K562 (cell line): ENCODE data around the gene NEU1. TPM values are rescaled to one million over a fixed set of nuclear protein-coding genes. Genes with fewer than 3 reads are reported as not detected.

ENCODE experiments used
- ATF1 ChIP-seq, 2 experiments: fragments of 450-650 bp in 1 of 2; IDR thresholded peaks; 2 replicates each; pipeline ENCODE4 v1.6.1; 2016; ENCODE audit warnings: missing compliant biosample characterization in 1 of 2, missing genetic modification characterization in 1 of 2
- CCNT2 ChIP-seq: IDR thresholded peaks from 2 replicates; pipeline ENCODE4 v1.6.1; 2011; ENCODE audit warnings: borderline replicate concordance, low read depth, mild to moderate bottlenecking, moderate library complexity, mixed read lengths, low read length; ENCODE audit not compliant: insufficient read length; ENCODE audit errors: extremely low read depth
- HDAC1 ChIP-seq, 2 experiments: fragments of 450-650 bp; IDR thresholded peaks; 2 replicates each; pipeline ENCODE4 v1.6.1; 2016 to 2017; ENCODE audit warnings: inconsistent platforms in 1 of 2, mild to moderate bottlenecking in 1 of 2, moderate library complexity in 1 of 2
- HDAC8 ChIP-seq: fragments of 450-650 bp; IDR thresholded peaks from 2 replicates; pipeline ENCODE4 v1.6.1; 2016; ENCODE audit warnings: mild to moderate bottlenecking, missing genetic modification characterization, moderate library complexity, missing compliant biosample characterization
- KLF1 ChIP-seq: fragments of 450-650 bp; IDR thresholded peaks from 2 replicates; pipeline ENCODE4 v1.6.1; 2016; ENCODE audit warnings: missing genetic modification characterization, missing compliant biosample characterization
- L3MBTL2 ChIP-seq: fragments of 450-650 bp; IDR thresholded peaks from 2 replicates; pipeline ENCODE4 v1.6.1; 2016; ENCODE audit warnings: mild to moderate bottlenecking, moderate library complexity
- MAX ChIP-seq: sonication (generic); formaldehyde crosslinking; IDR thresholded peaks from 2 replicates; pipeline ENCODE4 v1.9.0; 2022; ENCODE audit warnings: mild to moderate bottlenecking, missing genetic modification reagents
- NFIX ChIP-seq: fragments of 250-450 bp; sonication (Bioruptor Pico); IDR thresholded peaks from 2 replicates; pipeline ENCODE4 v1.4.0; 2020; ENCODE audit warnings: low read depth, mild to moderate bottlenecking, moderate library complexity
- PKNOX1 ChIP-seq: fragments of 450-650 bp; IDR thresholded peaks from 2 replicates; pipeline ENCODE4 v1.6.1; 2016
- SIX5 ChIP-seq, 2 experiments: IDR thresholded peaks; 2 replicates each; pipeline ENCODE4 v1.6.1; 2011; ENCODE audit warnings: low read length in 2 of 2, borderline replicate concordance in 1 of 2, low read depth in 1 of 2, mild to moderate bottlenecking in 1 of 2, moderate library complexity in 1 of 2; ENCODE audit not compliant: insufficient read depth in 1 of 2
- SUPT5H ChIP-seq: fragments of 450-650 bp; IDR thresholded peaks from 2 replicates; pipeline ENCODE4 v1.6.1; 2016
- ZBTB33 ChIP-seq: sonication (generic); formaldehyde crosslinking; IDR thresholded peaks from 2 replicates; pipeline ENCODE4 v1.8.1; 2023; ENCODE audit warnings: mild to moderate bottlenecking, missing genetic modification reagents
- ZC3H8 ChIP-seq: fragments of 450-650 bp; IDR thresholded peaks from 2 replicates; pipeline ENCODE4 v1.6.1; 2017
- ZNF165 ChIP-seq: fragments of 250-450 bp; sonication (Bioruptor Pico); IDR thresholded peaks from 2 replicates; pipeline ENCODE4 v1.4.0; 2020; ENCODE audit warnings: borderline replicate concordance
- ZNF592 ChIP-seq: fragments of 450-650 bp; IDR thresholded peaks from 2 replicates; pipeline ENCODE4 v1.6.1; 2017; ENCODE audit warnings: antibody characterized with exemption, mild to moderate bottlenecking
- ZSCAN32 ChIP-seq: fragments of 450-650 bp; formaldehyde crosslinking; IDR thresholded peaks from 2 replicates; pipeline ENCODE4 v1.4.0; 2020; ENCODE audit warnings: mild to moderate bottlenecking, moderate library complexity
- polyA plus RNA-seq, 8 experiments: library from polyadenylated mRNA; depleted of rRNA in 4 of 8; stranded (reverse) in 5 of 8; unstranded in 3 of 8; fragments of >200 nt; fragmentation: Nextera tagmentation in 2 of 8; fragmentation: Illumina TruSeq in 1 of 8; extraction: Ambion mirVana in 2 of 8; extraction: Trizol in 1 of 8; gene quantifications; 2 replicates each; pipeline versions ENCODE4 v1.2.1 to v1.2.3, GENCODE V29; 2011 to 2014; ENCODE audit warnings: inconsistent platforms in 1 of 8, missing spikeins in 1 of 8
- total RNA-seq, 7 experiments: library from RNA; depleted of rRNA in 6 of 7; stranded (reverse); fragments of >200 nt in 6 of 7; fragmentation: Illumina TruSeq in 2 of 7; extraction: Trizol in 2 of 7; gene quantifications; 2 replicates each; pipeline versions ENCODE4 v1.2.1 to v1.2.3, GENCODE V29; 2011 to 2021; ENCODE audit warnings: low replicate concordance in 1 of 7
- TF ChIP-seq, protein P1 (sequence below), 2 experiments: IDR thresholded peaks; 2 replicates each; pipeline ENCODE4 v1.6.1; 2011; ENCODE audit warnings: borderline replicate concordance in 1 of 2, control low read depth in 1 of 2, low read depth in 1 of 2, low read length in 1 of 2, mild to moderate bottlenecking in 1 of 2, mixed read lengths in 1 of 2, moderate library complexity in 1 of 2; ENCODE audit not compliant: insufficient read depth in 1 of 2, insufficient read length in 1 of 2, poor library complexity in 1 of 2, severe bottlenecking in 1 of 2; ENCODE audit errors: extremely low read depth in 1 of 2

Gene NEU1
- total and polyA plus RNA-seq, 9 of the 15 experiments (the other 6 are each of a cell fraction or from before 2014, with no cell fraction given) = 14.8 to 67.8 (median 51.0) TPM

DNA sequence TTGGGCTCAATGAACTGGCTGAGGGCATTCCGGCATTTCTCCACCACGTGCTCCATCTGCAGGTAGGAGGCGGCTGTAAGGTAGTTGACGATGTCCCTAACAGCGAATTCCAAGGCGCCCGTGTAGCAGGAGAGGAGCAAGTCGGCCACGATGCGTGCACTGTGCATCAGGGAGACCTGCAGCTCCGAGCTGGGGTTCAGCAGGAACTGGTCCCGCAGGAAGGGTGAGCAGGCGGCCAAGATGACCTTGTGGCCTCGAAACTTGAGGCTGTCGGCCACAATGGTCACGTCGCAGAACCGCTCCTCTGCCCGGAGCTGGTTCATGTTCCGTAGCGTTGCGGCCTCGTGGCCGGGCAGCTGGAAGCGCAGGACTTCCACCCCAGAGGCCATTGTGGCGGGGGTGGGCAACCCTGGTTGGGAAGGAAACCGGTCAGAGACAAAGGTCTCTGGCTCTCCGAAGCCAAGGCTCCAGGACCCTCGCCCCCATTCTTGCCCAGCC is 38.3 kb upstream of the NEU1 start (continued):
- peak; percentile 41; the same call in 1 of the 2 replicates for TF ChIP-seq KLF1
- peak; percentile 88 for TF ChIP-seq L3MBTL2
- 0 out of 2 replicates have a peak, but pooled peaks have one; percentile 2 for TF ChIP-seq ZSCAN32 (CRISPR knock-in tag)
- TF ChIP-seq, protein P1, sequence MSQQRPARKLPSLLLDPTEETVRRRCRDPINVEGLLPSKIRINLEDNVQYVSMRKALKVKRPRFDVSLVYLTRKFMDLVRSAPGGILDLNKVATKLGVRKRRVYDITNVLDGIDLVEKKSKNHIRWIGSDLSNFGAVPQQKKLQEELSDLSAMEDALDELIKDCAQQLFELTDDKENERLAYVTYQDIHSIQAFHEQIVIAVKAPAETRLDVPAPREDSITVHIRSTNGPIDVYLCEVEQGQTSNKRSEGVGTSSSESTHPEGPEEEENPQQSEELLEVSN (IDR thresholded peaks at IDR 0.05; ENCODE audit: borderline replicate concordance in 1 of 2, extremely low read depth in 1 of 2, insufficient read depth in 1 of 2, insufficient read length in 1 of 2, low read depth in 1 of 2, low read length in 1 of 2, poor library complexity in 1 of 2, severe bottlenecking in 1 of 2) = peak; percentile 60 to 71
- peak; percentile 87 for TF ChIP-seq ZNF592
- peak in 1 of 2 experiments; percentile 19; a peak in 1 of 4 replicates for TF ChIP-seq HDAC1 (IDR thresholded peaks at IDR 0.05)
- 0 out of 2 replicates have a peak, but pooled peaks have one; percentile 46 for TF ChIP-seq ZNF165
- 0 out of 2 replicates have a peak, but pooled peaks have one; percentile 38 for TF ChIP-seq HDAC8 (tag)
- no peak for TF ChIP-seq NFIX (CRISPR knock-in tag)
- TF ChIP-seq MAX = peak; percentile 92
- TF ChIP-seq ZBTB33 (CRISPR knock-in tag) = peak; percentile 81
- no peak for TF ChIP-seq PKNOX1
- no peak for TF ChIP-seq ATF1 (CRISPR knock-in tag; IDR thresholded peaks at IDR 0.05)
- peak; percentile 36; the same call in 1 of the 2 replicates for TF ChIP-seq ATF1 (tag; IDR thresholded peaks at IDR 0.05)
- peak; percentile 5 for TF ChIP-seq CCNT2
- TF ChIP-seq SIX5 (IDR thresholded peaks at IDR 0.05; ENCODE audit: borderline replicate concordance in 1 of 2, insufficient read depth in 1 of 2, low read depth in 1 of 2, low read length in 2 of 2) = no peak
- TF ChIP-seq SUPT5H = peak; percentile 61; the same call in 1 of the 2 replicates
- TF ChIP-seq ZC3H8 = no peak
